PC-9 (cell line): Measurements from ENCODE around the gene CLPTM1L. TPM values are rescaled to one million over a fixed set of nuclear protein-coding genes. Genes with fewer than 3 reads are reported as not detected.
A peak's percentile ranks its signal among the peaks of the same experiment; 100 is the strongest.

ENCODE experiments used
- BruUV-seq: library from RNA; stranded (reverse); fragments of 400-500 nt; replicated peaks from 2 replicates; lab custom pipeline; 2021; lab: Mats Ljungman, UMichigan
- CTCF ChIA-PET: fragments of 300-600 bp; sonication (Branson Sonifier 250); formaldehyde crosslinking; loops from one replicate; lab custom pipeline; 2022; ENCODE audit warnings: antibody characterized with exemption; lab: Charles Lee
- POLR2A ChIA-PET: fragments of 300-600 bp; sonication (Branson Sonifier 250); formaldehyde crosslinking; loops from one replicate; lab custom pipeline; 2022; ENCODE audit warnings: antibody characterized with exemption; ENCODE audit not compliant: unreplicated experiment; lab: Charles Lee
- DNase-seq, 2 experiments: peaks; one replicate each; pipeline versions ENCODE4 v3.0.0 to v3.0.0-alpha.2; 2015 to 2022; ENCODE audit warnings: mixed read lengths in 1 of 2
- H2AFZ ChIP-seq: fragments of 200-600 bp; sonication (generic); 2 replicates; pipeline ENCODE4 v1.8.1; 2017; ENCODE audit warnings: antibody characterized with exemption
- H3F3A ChIP-seq: fragments of 200-600 bp; sonication (generic); 2 replicates; pipeline ENCODE4 v1.8.1; 2017; ENCODE audit warnings: antibody characterized with exemption, mild to moderate bottlenecking, low read depth; ENCODE audit not compliant: insufficient read depth
- H3K27ac ChIP-seq: fragments of 200-600 bp; sonication (generic); 2 replicates; pipeline ENCODE4 v1.6.1; 2016; ENCODE audit warnings: mixed run types
- H3K27me3 ChIP-seq: fragments of 200-600 bp; sonication (generic); 2 replicates; pipeline ENCODE4 v1.6.1; 2016; ENCODE audit warnings: low read depth, mixed run types; ENCODE audit not compliant: insufficient read depth
- H3K36me3 ChIP-seq: fragments of 200-600 bp; sonication (generic); 2 replicates; pipeline ENCODE4 v1.6.1; 2016; ENCODE audit warnings: low read depth, mixed run types
- H3K4me1 ChIP-seq: fragments of 200-600 bp; sonication (generic); replicated peaks from 2 replicates; pipeline ENCODE4 v1.6.1; 2016; ENCODE audit warnings: mixed run types; ENCODE audit not compliant: insufficient read depth
- H3K4me2 ChIP-seq: fragments of 200-600 bp; sonication (generic); 2 replicates; pipeline ENCODE4 v1.6.1; 2017; ENCODE audit warnings: mixed run types
- H3K4me3 ChIP-seq: fragments of 200-600 bp; sonication (generic); 2 replicates; pipeline ENCODE4 v1.6.1; 2016; ENCODE audit warnings: mixed run types
- H3K79me2 ChIP-seq: fragments of 200-600 bp; sonication (generic); 2 replicates; pipeline ENCODE4 v1.6.1; 2017; ENCODE audit warnings: low read depth, mixed run types
- H3K9me2 ChIP-seq: fragments of 200-600 bp; sonication (generic); 2 replicates; pipeline ENCODE4 v1.8.1; 2017; ENCODE audit warnings: mild to moderate bottlenecking; ENCODE audit not compliant: insufficient read depth
- H3K9me3 ChIP-seq: fragments of 200-600 bp; sonication (generic); 2 replicates; pipeline ENCODE4 v1.8.1; 2016; ENCODE audit warnings: low read depth; ENCODE audit not compliant: insufficient read depth
- H4K20me1 ChIP-seq: fragments of 200-600 bp; sonication (generic); 2 replicates; pipeline ENCODE4 v1.8.1; 2017; ENCODE audit not compliant: insufficient read depth
- EZH2 ChIP-seq: fragments of 200-600 bp; sonication (generic); IDR thresholded peaks from 2 replicates; pipeline ENCODE4 v1.8.0; 2017; ENCODE audit warnings: antibody characterized with exemption, low read depth
- intact Hi-C: fragments of 100-400 bp; cut with micrococcal nuclease; formaldehyde crosslinking; loops from one replicate; pipeline ENCODE4 v1.10.0; 2022; ENCODE audit not compliant: unreplicated experiment
- total RNA-seq: library from RNA; stranded (reverse); gene quantifications from 2 replicates; pipeline ENCODE4 v1.2.3, GENCODE V29; 2021
- TF ChIP-seq, protein P1 (sequence below): fragments of 200-600 bp; sonication (generic); conservative IDR thresholded peaks from 2 replicates; pipeline ENCODE4 v1.6.1; 2017; ENCODE audit warnings: mixed run types, antibody characterized with exemption, mild to moderate bottlenecking, moderate library complexity

CLPTM1L gene
- total RNA-seq, 1 experiment from 2014 or later, result 260 TPM

DNA sequence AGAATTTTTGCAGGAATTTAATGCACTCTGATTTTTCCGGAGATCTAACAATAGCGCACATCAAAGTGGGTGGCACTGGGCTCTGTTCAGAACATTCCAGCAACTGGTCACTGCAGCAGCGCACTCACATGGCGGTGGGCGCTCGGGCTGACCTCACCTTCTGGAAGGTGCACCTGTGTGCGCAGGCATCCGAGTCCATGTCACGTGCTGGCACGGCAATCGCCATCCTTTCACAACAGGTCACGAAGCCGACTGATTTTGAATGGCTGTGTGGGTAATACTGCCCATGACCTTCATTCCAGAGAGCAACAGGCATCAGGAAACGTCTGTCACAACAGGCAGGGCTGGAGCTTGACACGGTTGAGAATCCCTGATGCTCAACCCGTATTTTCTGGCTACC lies 18.7 kb upstream of the CLPTM1L start:
- Histone ChIP-seq H3K9me2 (no peaks in the 10 kb centered on the region), H3K4me3 (no peak overlapping the region), H3K79me2 (no peaks in the 10 kb centered on the region), H3K36me3 (no peaks in the 10 kb centered on the region), H3K4me1 (no peaks in the 10 kb centered on the region), H3F3A (no peaks in the 10 kb centered on the region), H3K4me2 (no peak overlapping the region), H3K27me3 (peaks cover 98% of the 10 kb centered on the region), H3K27ac (no peak overlapping the region), H4K20me1 (peaks cover 11% of the 10 kb centered on the region), H2AFZ (no peak overlapping the region), H3K9me3 (no peaks in the 10 kb centered on the region)
- no TSS peak for BruUV-seq
- DNase-seq, result no peak
- CTCF ChIA-PET, result interaction anchor here (0.6 kb wide), 1 partner anchor 721 kb away, joined by 3 read pairs; no protein-coding TSS in a partner anchor
- intact Hi-C loops, result no loop called here
- POLR2A ChIA-PET, result no interaction called here
- TF ChIP-seq EZH2, result no peak
- TF ChIP-seq, protein P1, sequence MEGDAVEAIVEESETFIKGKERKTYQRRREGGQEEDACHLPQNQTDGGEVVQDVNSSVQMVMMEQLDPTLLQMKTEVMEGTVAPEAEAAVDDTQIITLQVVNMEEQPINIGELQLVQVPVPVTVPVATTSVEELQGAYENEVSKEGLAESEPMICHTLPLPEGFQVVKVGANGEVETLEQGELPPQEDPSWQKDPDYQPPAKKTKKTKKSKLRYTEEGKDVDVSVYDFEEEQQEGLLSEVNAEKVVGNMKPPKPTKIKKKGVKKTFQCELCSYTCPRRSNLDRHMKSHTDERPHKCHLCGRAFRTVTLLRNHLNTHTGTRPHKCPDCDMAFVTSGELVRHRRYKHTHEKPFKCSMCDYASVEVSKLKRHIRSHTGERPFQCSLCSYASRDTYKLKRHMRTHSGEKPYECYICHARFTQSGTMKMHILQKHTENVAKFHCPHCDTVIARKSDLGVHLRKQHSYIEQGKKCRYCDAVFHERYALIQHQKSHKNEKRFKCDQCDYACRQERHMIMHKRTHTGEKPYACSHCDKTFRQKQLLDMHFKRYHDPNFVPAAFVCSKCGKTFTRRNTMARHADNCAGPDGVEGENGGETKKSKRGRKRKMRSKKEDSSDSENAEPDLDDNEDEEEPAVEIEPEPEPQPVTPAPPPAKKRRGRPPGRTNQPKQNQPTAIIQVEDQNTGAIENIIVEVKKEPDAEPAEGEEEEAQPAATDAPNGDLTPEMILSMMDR, result no peak

DNA sequence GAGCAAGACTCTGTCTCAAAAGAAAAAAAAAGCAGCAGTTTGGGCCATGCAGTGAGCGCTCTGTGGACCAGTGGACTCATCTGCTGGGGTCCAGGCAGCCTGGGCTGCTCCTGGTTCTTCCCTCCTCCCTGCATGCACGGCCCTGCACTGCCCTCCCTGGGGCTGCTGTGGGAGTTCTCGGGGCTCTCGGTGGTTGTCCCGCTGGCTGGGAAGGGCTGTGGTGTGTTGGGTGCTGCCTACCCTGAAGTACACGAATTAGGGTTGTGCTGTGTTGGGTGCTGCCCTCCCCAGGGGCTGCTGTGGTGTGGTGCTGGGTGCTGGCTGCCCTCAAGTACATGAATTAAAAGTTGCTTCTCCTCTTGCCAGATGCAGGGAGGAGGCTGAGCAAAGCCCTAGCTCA lies 18.3 kb upstream of the CLPTM1L start:
- POLR2A ChIA-PET, result no interaction called here
- H3K4me3 ChIP-seq, result no peak overlapping the region
- H3F3A ChIP-seq, result no peaks in the 10 kb centered on the region
- no peaks in the 10 kb centered on the region for H3K4me1 ChIP-seq
- no TSS peak for BruUV-seq
- no peaks in the 10 kb centered on the region for H3K9me3 ChIP-seq
- no peak overlapping the region for H2AFZ ChIP-seq
- DNase-seq, result no peak
- intact Hi-C loops, result no loop called here
- CTCF ChIA-PET, result interaction anchor here (0.6 kb wide), 1 partner anchor 721 kb away, joined by 3 read pairs; no protein-coding TSS in a partner anchor
- no peaks in the 10 kb centered on the region for H3K9me2 ChIP-seq
- peaks cover 11% of the 10 kb centered on the region for H4K20me1 ChIP-seq
- H3K36me3 ChIP-seq, result no peaks in the 10 kb centered on the region
- TF ChIP-seq, protein P1, result no peak
- no peak for TF ChIP-seq EZH2
- H3K27me3 ChIP-seq, result peaks cover 98% of the 10 kb centered on the region
- no peaks in the 10 kb centered on the region for H3K79me2 ChIP-seq
- H3K27ac ChIP-seq, result no peak overlapping the region
- H3K4me2 ChIP-seq, result peak overlapping the region; percentile 40

DNA sequence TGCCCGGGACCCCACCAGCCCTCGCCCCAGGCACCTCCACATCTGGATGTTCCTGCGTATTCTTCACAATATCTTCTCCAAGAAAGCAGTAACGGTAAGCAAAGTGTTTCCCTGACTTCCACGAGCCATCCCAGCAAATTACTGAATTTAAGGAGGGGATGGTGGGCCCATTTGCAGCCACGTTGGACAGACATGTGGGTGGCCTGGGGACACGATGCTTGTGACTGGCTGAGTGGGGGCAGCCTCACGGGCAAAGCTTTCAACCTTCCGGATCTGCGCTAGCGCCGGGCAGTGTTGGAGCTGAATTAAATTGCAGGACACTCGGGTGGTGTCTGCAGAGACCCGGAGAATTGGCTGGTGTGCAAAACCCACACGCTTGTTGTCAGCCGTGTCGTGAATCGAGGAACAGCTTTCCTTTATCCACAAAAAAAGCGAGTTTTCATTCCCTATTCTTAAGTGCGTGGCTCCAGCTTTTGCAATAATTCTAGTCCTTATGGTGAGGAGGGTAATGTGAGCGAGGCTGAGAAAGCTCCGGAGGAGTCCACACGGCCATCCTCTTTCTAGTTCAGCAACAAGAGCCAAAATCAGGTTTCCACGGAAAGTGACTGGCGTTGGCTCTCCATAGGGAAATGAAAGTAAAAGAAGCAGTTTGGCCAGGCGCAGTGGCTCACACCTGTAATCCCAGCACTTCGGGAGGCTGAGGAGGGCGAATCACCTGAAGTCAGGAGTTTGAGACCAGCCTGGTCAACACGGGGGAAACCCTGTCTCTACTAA lies 17.5 kb upstream of the CLPTM1L start:
- Histone ChIP-seq H3K27me3 (peaks cover 98% of the 10 kb centered on the region), H3K36me3 (no peaks in the 10 kb centered on the region), H3K9me3 (no peaks in the 10 kb centered on the region), H3F3A (no peaks in the 10 kb centered on the region), H3K4me1 (no peaks in the 10 kb centered on the region), H4K20me1 (peaks cover 11% of the 10 kb centered on the region), H3K79me2 (no peaks in the 10 kb centered on the region), H3K4me2 (peak overlapping the region; percentile 40), H3K27ac (no peak overlapping the region), H2AFZ (no peak overlapping the region; the same call in 1 of the 2 replicates), H3K9me2 (no peaks in the 10 kb centered on the region), H3K4me3 (peak overlapping the region; percentile 18; the same call in 1 of the 2 replicates)
- TF ChIP-seq, protein P1, result no peak
- no peak for TF ChIP-seq EZH2
- ChIA-PET CTCF (no interaction called here), POLR2A (no interaction called here)
- DNase-seq, result no peak
- intact Hi-C loops, result no loop called here
- no TSS peak for BruUV-seq
